ENCODE data around the gene PPP3R2.

DNA sequence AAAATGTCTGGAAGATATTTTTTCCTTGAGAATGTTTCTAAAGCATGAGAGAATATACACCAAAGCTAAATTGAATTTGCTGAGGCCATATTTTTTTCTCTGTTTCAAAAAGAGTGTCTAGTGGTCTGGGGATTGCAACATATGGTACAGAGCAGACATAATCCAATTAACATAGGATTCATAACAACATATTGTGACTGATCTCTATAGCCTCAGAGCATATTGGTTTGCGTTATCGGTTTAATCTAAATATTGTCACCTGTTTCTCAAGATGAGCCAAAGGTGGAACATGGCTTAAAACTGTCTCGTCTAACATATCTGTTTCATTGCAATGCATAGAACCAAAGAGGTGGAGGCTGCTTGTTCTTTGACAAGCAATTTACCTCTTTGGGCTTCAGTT is 3.9 kb downstream of the PPP3R2 start:
- TF ChIP-seq, protein P1, sequence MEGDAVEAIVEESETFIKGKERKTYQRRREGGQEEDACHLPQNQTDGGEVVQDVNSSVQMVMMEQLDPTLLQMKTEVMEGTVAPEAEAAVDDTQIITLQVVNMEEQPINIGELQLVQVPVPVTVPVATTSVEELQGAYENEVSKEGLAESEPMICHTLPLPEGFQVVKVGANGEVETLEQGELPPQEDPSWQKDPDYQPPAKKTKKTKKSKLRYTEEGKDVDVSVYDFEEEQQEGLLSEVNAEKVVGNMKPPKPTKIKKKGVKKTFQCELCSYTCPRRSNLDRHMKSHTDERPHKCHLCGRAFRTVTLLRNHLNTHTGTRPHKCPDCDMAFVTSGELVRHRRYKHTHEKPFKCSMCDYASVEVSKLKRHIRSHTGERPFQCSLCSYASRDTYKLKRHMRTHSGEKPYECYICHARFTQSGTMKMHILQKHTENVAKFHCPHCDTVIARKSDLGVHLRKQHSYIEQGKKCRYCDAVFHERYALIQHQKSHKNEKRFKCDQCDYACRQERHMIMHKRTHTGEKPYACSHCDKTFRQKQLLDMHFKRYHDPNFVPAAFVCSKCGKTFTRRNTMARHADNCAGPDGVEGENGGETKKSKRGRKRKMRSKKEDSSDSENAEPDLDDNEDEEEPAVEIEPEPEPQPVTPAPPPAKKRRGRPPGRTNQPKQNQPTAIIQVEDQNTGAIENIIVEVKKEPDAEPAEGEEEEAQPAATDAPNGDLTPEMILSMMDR (IDR thresholded peaks at IDR 0.05), result no peak
- TF ChIP-seq POLR2AphosphoS5 (IDR thresholded peaks at IDR 0.05) (no peak), EP300 (IDR thresholded peaks at IDR 0.05) (no peak)

Measured in upper lobe of left lung (tissue), 4 donors.